Keratinocyte (primary cell): ENCODE results near the gene COL7A1. TPM values are rescaled to one million over a fixed set of nuclear protein-coding genes. Genes with fewer than 3 reads are reported as not detected.

Experiments used
- DNase-seq: peaks from one replicate; pipeline ENCODE4 v3.0.0-alpha.2; 2011; ENCODE audit warnings: low read depth, missing footprints, low spot score
- FAIRE-seq: peaks from 2 replicates; lab custom pipeline; 2011; peaks lifted over from hg19 to GRCh38; lab: Jason Lieb, UNC
- H2AFZ ChIP-seq: 2 replicates; pipeline ENCODE4 v1.6.0; 2012; ENCODE audit warnings: low read length, control low read depth, inconsistent platforms; ENCODE audit not compliant: control insufficient read depth
- H3K27ac ChIP-seq: 2 replicates; pipeline ENCODE4 v1.5.1; 2011; ENCODE audit warnings: low read length; ENCODE audit not compliant: control insufficient read depth, insufficient read depth
- H3K27me3 ChIP-seq: 3 replicates; pipeline ENCODE4 v1.6.0; 2011; ENCODE audit warnings: low read length; ENCODE audit not compliant: control insufficient read depth, insufficient read depth; ENCODE audit errors: extremely low read depth
- H3K36me3 ChIP-seq, 2 experiments: 2 replicates in 1 of 2; 3 replicates in 1 of 2; pipeline ENCODE4 v1.5.1; 2011; ENCODE audit warnings: low read length in 2 of 2, mild to moderate bottlenecking in 1 of 2; ENCODE audit not compliant: control insufficient read depth in 2 of 2, insufficient read depth in 2 of 2; ENCODE audit errors: extremely low read depth in 1 of 2
- H3K4me1 ChIP-seq: 3 replicates; pipeline ENCODE4 v1.5.1; 2011; ENCODE audit warnings: low read length; ENCODE audit not compliant: control insufficient read depth, insufficient read depth; ENCODE audit errors: extremely low read depth
- H3K4me2 ChIP-seq: 3 replicates; pipeline ENCODE4 v1.6.0; 2011; ENCODE audit warnings: low read depth, low read length; ENCODE audit not compliant: control insufficient read depth, insufficient read depth; ENCODE audit errors: extremely low read depth
- H3K4me3 ChIP-seq, 3 experiments: fragments of 200-600 bp in 1 of 3; sonication (generic) in 1 of 3; 2 replicates in 2 of 3; 3 replicates in 1 of 3; pipeline ENCODE4 v1.5.1; 2011 to 2016; ENCODE audit warnings: low read length in 3 of 3, mild to moderate bottlenecking in 3 of 3, control low read depth in 2 of 3, inconsistent platforms in 1 of 3, low read depth in 1 of 3, mixed read lengths in 1 of 3, mixed run types in 1 of 3, moderate library complexity in 1 of 3; ENCODE audit not compliant: control insufficient read depth in 2 of 3, insufficient read depth in 2 of 3; ENCODE audit errors: extremely low read depth in 1 of 3
- H3K79me2 ChIP-seq: 2 replicates; pipeline ENCODE4 v1.6.0; 2012; ENCODE audit warnings: low read length; ENCODE audit not compliant: control insufficient read depth, insufficient read depth
- H3K9ac ChIP-seq: 3 replicates; pipeline ENCODE4 v1.6.0; 2011; ENCODE audit warnings: low read length; ENCODE audit not compliant: control insufficient read depth, insufficient read depth; ENCODE audit errors: extremely low read depth
- H3K9me1 ChIP-seq: 3 replicates; pipeline ENCODE4 v1.6.0; 2011; ENCODE audit warnings: low read length; ENCODE audit not compliant: control insufficient read depth, insufficient read depth; ENCODE audit errors: extremely low read depth
- H3K9me3 ChIP-seq: 2 replicates; pipeline ENCODE4 v1.5.1; 2012; ENCODE audit warnings: low read depth, low read length; ENCODE audit not compliant: control insufficient read depth
- H4K20me1 ChIP-seq: 3 replicates; pipeline ENCODE4 v1.6.0; 2011; ENCODE audit warnings: low read length; ENCODE audit not compliant: control insufficient read depth, insufficient read depth; ENCODE audit errors: extremely low read depth
- EZH2 ChIP-seq: IDR thresholded peaks from one replicate; pipeline ENCODE4 v1.6.1; 2012; ENCODE audit warnings: inconsistent platforms, mild to moderate bottlenecking, low read length, moderate library complexity
- dilution Hi-C: fragments of 300-500 bp; cut with MboI; formaldehyde crosslinking; loops from one replicate; pipeline ENCODE4 v1.7.0; 2020; ENCODE audit warnings: low sequenced_read_pairs; ENCODE audit not compliant: extremely low pct_ligation_motif_present
- polyA plus RNA-seq, 5 experiments: library from polyadenylated mRNA; depleted of rRNA in 3 of 5; stranded (reverse) in 3 of 5; stranded (forward) in 1 of 5; unstranded in 1 of 5; fragments of >200 nt; gene quantifications; 1 replicate in 1 of 5; 2 replicates in 3 of 5; 3 replicates in 1 of 5; pipeline versions ENCODE4 v1.2.1 to v1.2.3, GENCODE V29; 2011 to 2012; ENCODE audit warnings: missing spikeins in 2 of 5, low read depth in 1 of 5, low replicate concordance in 1 of 5
- TF ChIP-seq, protein P1 (sequence below), 3 experiments: IDR thresholded peaks in 1 of 3; conservative IDR thresholded peaks in 1 of 3; optimal IDR thresholded peaks in 1 of 3; 2 replicates in 2 of 3; 3 replicates in 1 of 3; pipeline versions ENCODE3 to v1.5.1; 2011; ENCODE audit warnings: low read length in 3 of 3, mild to moderate bottlenecking in 3 of 3, moderate library complexity in 2 of 3, control low read depth in 1 of 3, inconsistent platforms in 1 of 3; ENCODE audit not compliant: insufficient read depth in 2 of 3; ENCODE audit errors: extremely low read depth in 1 of 3

The COL7A1 gene
- polyA plus RNA-seq, 1 donor (not counting 4 experiments of a cell fraction or from before 2014, with no cell fraction given): 59.4 TPM

DNA sequence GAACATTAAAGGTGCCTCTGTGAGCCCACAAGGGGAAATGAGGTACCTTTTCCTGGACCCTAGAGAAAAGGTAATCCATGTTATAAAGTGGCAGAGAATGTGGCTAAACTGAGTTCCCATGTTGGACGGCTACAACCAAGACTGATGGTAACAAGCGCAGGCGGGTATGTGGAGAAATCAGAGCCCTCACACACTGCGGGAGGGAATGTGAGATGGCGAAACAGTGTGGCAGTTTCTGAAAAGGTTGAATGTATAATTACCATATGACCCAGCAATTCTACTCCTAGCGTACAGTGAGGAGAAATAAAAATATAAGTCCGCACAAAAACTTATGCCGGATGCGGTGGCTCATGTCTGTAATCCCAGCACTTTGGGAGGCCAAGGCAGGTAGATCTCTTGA lies 67.1 kb downstream of the COL7A1 start:
- Histone ChIP-seq H3K36me3 (peaks cover 16 to 21% of the 10 kb centered on the region in 2 experiments), H2AFZ (no peak overlapping the region), H3K9me3 (no peaks in the 10 kb centered on the region), H4K20me1 (no peaks in the 10 kb centered on the region), H3K4me3 (no peak overlapping the region), H3K9me1 (no peaks in the 10 kb centered on the region), H3K9ac (no peak overlapping the region), H3K79me2 (no peaks in the 10 kb centered on the region), H3K4me2 (no peak overlapping the region), H3K4me1 (no peaks in the 10 kb centered on the region), H3K27ac (no peak overlapping the region), H3K27me3 (no peaks in the 10 kb centered on the region)
- no peak for FAIRE-seq
- DNase-seq: no peak
- no peak for TF ChIP-seq EZH2
- TF ChIP-seq, protein P1, sequence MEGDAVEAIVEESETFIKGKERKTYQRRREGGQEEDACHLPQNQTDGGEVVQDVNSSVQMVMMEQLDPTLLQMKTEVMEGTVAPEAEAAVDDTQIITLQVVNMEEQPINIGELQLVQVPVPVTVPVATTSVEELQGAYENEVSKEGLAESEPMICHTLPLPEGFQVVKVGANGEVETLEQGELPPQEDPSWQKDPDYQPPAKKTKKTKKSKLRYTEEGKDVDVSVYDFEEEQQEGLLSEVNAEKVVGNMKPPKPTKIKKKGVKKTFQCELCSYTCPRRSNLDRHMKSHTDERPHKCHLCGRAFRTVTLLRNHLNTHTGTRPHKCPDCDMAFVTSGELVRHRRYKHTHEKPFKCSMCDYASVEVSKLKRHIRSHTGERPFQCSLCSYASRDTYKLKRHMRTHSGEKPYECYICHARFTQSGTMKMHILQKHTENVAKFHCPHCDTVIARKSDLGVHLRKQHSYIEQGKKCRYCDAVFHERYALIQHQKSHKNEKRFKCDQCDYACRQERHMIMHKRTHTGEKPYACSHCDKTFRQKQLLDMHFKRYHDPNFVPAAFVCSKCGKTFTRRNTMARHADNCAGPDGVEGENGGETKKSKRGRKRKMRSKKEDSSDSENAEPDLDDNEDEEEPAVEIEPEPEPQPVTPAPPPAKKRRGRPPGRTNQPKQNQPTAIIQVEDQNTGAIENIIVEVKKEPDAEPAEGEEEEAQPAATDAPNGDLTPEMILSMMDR (optimal IDR thresholded peaks at IDR 0.05 in 1 of 3, IDR thresholded peaks at IDR 0.05 in 1 of 3, conservative IDR thresholded peaks at IDR 0.05 in 1 of 3; ENCODE audit: extremely low read depth in 1 of 3, insufficient read depth in 2 of 3, low read length in 3 of 3): no peak
- dilution Hi-C loops: no loop called here

DNA sequence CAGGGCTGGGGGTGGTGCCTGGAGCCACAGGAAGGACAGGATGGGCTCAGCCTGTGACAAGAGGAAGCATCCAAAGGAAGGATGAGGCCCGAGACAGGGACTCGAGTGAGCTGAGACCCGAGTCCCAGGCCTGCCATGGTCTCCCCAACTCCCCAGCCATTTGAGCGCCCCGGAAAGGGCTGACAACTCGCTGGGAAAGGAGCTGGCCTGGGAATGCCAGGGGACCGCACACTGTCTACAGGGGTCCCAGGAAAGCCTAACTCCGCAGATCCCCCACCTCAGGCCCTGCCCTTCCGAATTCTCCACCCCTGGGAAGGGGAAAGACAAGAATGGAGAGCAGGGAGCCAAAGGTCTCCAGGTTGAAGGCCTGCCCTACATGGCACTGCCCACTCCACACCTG lies 70.2 kb downstream of the COL7A1 start:
- H3K36me3 ChIP-seq: peaks cover 19 to 20% of the 10 kb centered on the region in 2 experiments
- H2AFZ ChIP-seq: no peak overlapping the region
- no peaks in the 10 kb centered on the region for H3K27me3 ChIP-seq
- H4K20me1 ChIP-seq: no peaks in the 10 kb centered on the region
- no peak overlapping the region for H3K9ac ChIP-seq
- H3K79me2 ChIP-seq: no peaks in the 10 kb centered on the region
- H3K4me3 ChIP-seq: no peak overlapping the region
- no peak overlapping the region for H3K27ac ChIP-seq
- FAIRE-seq (no peak), DNase-seq (no peak)
- dilution Hi-C loops: no loop called here
- H3K9me1 ChIP-seq: no peaks in the 10 kb centered on the region
- H3K4me1 ChIP-seq: no peaks in the 10 kb centered on the region
- H3K4me2 ChIP-seq: no peak overlapping the region
- no peaks in the 10 kb centered on the region for H3K9me3 ChIP-seq
- TF ChIP-seq, protein P1 (optimal IDR thresholded peaks at IDR 0.05 in 1 of 3, IDR thresholded peaks at IDR 0.05 in 1 of 3, conservative IDR thresholded peaks at IDR 0.05 in 1 of 3; ENCODE audit: extremely low read depth in 1 of 3, insufficient read depth in 2 of 3, low read length in 3 of 3): no peak
- TF ChIP-seq EZH2: no peak
